Mesendoderm (in vitro differentiated cells): ENCODE results near the gene DENND4A.
A peak's percentile ranks its signal among the peaks of the same experiment; 100 is the strongest.

Source experiments
- DNase-seq: peaks from one replicate; pipeline ENCODE4 v3.0.0; 2013
- H2AK5ac ChIP-seq: 2 replicates; pipeline ENCODE4 v1.6.1; 2013; ENCODE audit warnings: low read length, inconsistent platforms
- H2BK120ac ChIP-seq: 2 replicates; pipeline ENCODE4 v1.6.1; 2013; ENCODE audit warnings: low read depth, mild to moderate bottlenecking, low read length, moderate library complexity, mixed read lengths
- H2BK15ac ChIP-seq: replicated peaks from 2 replicates; pipeline ENCODE4 v1.6.1; 2013; ENCODE audit warnings: low read depth, mild to moderate bottlenecking, moderate library complexity
- H2BK5ac ChIP-seq: 2 replicates; pipeline ENCODE4 v1.6.1; 2013; ENCODE audit warnings: low read length, inconsistent platforms
- H3K18ac ChIP-seq: 2 replicates; pipeline ENCODE4 v1.6.1; 2013; ENCODE audit warnings: mild to moderate bottlenecking, low read length, mixed read lengths
- H3K23ac ChIP-seq: one replicate; pipeline ENCODE4 v1.6.1; 2013; ENCODE audit warnings: low read length
- H3K27ac ChIP-seq: 2 replicates; pipeline ENCODE4 v1.5.1; 2013; ENCODE audit warnings: low read depth, mild to moderate bottlenecking, inconsistent platforms, low read length, moderate library complexity
- H3K27me3 ChIP-seq: 2 replicates; pipeline ENCODE4 v1.6.1; 2013; ENCODE audit warnings: low read length, control low read depth, mild to moderate bottlenecking, inconsistent platforms; ENCODE audit not compliant: insufficient read depth, poor library complexity
- H3K36me3 ChIP-seq: 2 replicates; pipeline ENCODE4 v1.6.1; 2013; ENCODE audit warnings: low read length, inconsistent platforms; ENCODE audit not compliant: control insufficient read depth, insufficient read depth
- H3K4ac ChIP-seq: one replicate; pipeline ENCODE4 v1.6.1; 2013; ENCODE audit warnings: low read depth, mild to moderate bottlenecking, low read length, moderate library complexity
- H3K4me1 ChIP-seq: 2 replicates; pipeline ENCODE4 v1.6.1; 2013; ENCODE audit warnings: low read depth, low read length, inconsistent platforms; ENCODE audit not compliant: control insufficient read depth
- H3K4me2 ChIP-seq: 2 replicates; pipeline ENCODE4 v1.6.1; 2013; ENCODE audit warnings: low read length
- H3K4me3 ChIP-seq: 2 replicates; pipeline ENCODE4 v1.5.1; 2013; ENCODE audit warnings: mild to moderate bottlenecking, low read length
- H3K56ac ChIP-seq: one replicate; pipeline ENCODE4 v1.6.1; 2013; ENCODE audit warnings: low read length
- H3K79me1 ChIP-seq: 2 replicates; pipeline ENCODE4 v1.6.1; 2013; ENCODE audit warnings: low read length, inconsistent platforms
- H3K79me2 ChIP-seq: 2 replicates; pipeline ENCODE4 v1.6.1; 2013; ENCODE audit warnings: mild to moderate bottlenecking, low read length; ENCODE audit not compliant: control insufficient read depth, insufficient read depth
- H3K9ac ChIP-seq: 2 replicates; pipeline ENCODE4 v1.6.1; 2013; ENCODE audit warnings: low read length, inconsistent platforms
- H4K5ac ChIP-seq: one replicate; pipeline ENCODE4 v1.6.1; 2013; ENCODE audit warnings: low read length
- H4K8ac ChIP-seq: one replicate; pipeline ENCODE4 v1.6.1; 2013; ENCODE audit warnings: low read depth, mild to moderate bottlenecking, control low read depth, low read length, moderate library complexity
- WGBS: extraction: QIAGEN DNeasy Blood & Tissue Kit; methylation state at CpG from one replicate; pipeline ENCODE4 v1.1.7; 2013; ENCODE audit warnings: low lambda C conversion rate, missing lambda C conversion rate; ENCODE audit not compliant: insufficient coverage; ENCODE audit errors: extremely low coverage; 5-methylcytosine and 5-hydroxymethylcytosine counted together

The DENND4A gene

GRCh38 chr15:65645392-65645791 lies 146.7 kb downstream of the DENND4A start:
- no peak overlapping the region for H2BK120ac ChIP-seq

DNA sequence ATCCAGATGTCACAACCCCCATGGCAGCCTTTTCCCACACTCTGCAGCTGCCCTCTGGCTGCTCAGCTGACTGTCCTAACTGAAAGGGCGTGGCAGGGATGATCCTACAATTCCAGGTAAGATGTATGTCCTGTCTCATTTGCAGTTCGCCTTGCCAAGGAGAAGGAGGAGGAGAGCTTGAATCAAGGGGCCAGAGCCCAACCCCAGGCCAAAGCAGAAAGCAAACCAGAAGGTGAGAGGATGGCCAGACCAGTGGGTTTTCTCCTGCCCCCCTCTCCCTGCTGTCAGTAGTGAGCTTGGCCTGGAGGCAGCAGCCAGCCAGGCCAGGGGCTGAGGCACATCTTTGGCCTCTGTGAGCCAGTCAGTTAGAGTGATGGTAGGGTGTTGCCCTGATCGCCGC lies 147.8 kb downstream of the DENND4A start:
- no peaks in the 10 kb centered on the region for H3K79me2 ChIP-seq
- H3K27me3 ChIP-seq: no peaks in the 10 kb centered on the region
- peak overlapping the region; percentile 59 for H3K23ac ChIP-seq
- H2BK120ac ChIP-seq: no peak overlapping the region
- no peak overlapping the region for H2AK5ac ChIP-seq
- H2BK5ac ChIP-seq: no peak overlapping the region
- H3K79me1 ChIP-seq: no peaks in the 10 kb centered on the region
- no peak for DNase-seq
- H4K5ac ChIP-seq: no peak overlapping the region
- WGBS: no CpG with 5 or more reads among the region's 4 CpGs
- H3K36me3 ChIP-seq: no peaks in the 10 kb centered on the region
- H3K4me3 ChIP-seq: no peak overlapping the region
- no peak overlapping the region for H4K8ac ChIP-seq
- no peak overlapping the region for H3K9ac ChIP-seq
- no peak overlapping the region for H3K56ac ChIP-seq
- H2BK15ac ChIP-seq: no peak overlapping the region
- H3K18ac ChIP-seq: no peak overlapping the region
- no peak overlapping the region for H3K4ac ChIP-seq
- H3K27ac ChIP-seq: no peak overlapping the region
- H3K4me1 ChIP-seq: no peaks in the 10 kb centered on the region
- H3K4me2 ChIP-seq: no peak overlapping the region

More at GRCh38 chr15:65645392-65645791, 146.7 kb downstream of the DENND4A start:
- Histone ChIP-seq H4K5ac (no peak overlapping the region), H2BK5ac (no peak overlapping the region), H2BK15ac (no peak overlapping the region), H3K18ac (no peak overlapping the region), H2AK5ac (no peak overlapping the region), H3K4me2 (no peak overlapping the region), H3K4me1 (no peaks in the 10 kb centered on the region), H3K79me2 (no peaks in the 10 kb centered on the region), H4K8ac (no peak overlapping the region), H3K79me1 (no peaks in the 10 kb centered on the region), H3K36me3 (no peaks in the 10 kb centered on the region), H3K23ac (no peak overlapping the region), H3K27me3 (no peaks in the 10 kb centered on the region), H3K27ac (no peak overlapping the region), H3K56ac (no peak overlapping the region), H3K4ac (no peak overlapping the region), H3K9ac (no peak overlapping the region), H3K4me3 (no peak overlapping the region)
- WGBS: no CpG with 5 or more reads among the region's 4 CpGs
- no peak for DNase-seq

DNA sequence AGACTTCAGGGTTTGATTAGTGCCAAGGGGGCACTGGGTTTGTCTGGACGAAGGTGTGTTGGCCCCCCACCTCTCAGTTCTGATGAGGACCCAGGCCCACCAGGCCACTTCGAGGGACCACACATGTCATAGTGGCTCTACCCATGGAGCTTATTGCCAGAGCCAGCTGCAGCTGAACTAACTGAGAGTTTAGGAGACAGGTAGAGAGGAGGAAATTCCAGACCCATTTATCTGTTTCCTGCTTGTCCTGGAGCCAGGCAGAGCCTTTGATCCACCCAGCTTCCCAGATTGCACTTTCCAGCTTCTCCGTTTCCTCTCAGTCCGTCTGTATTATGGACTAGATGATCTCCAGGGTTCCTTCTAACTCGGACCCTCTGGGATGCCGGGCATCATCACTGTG lies 149.5 kb downstream of the DENND4A start:
- H4K8ac ChIP-seq: no peak overlapping the region
- H3K56ac ChIP-seq: no peak overlapping the region
- no peak overlapping the region for H3K4me3 ChIP-seq
- no peak overlapping the region for H2BK120ac ChIP-seq
- no peak overlapping the region for H3K4me2 ChIP-seq
- no peak overlapping the region for H3K9ac ChIP-seq
- H3K23ac ChIP-seq: no peak overlapping the region
- no peaks in the 10 kb centered on the region for H3K79me1 ChIP-seq
- DNase-seq: no peak
- no peak overlapping the region for H4K5ac ChIP-seq
- H3K18ac ChIP-seq: no peak overlapping the region
- no peak overlapping the region for H3K4ac ChIP-seq
- no CpG with 5 or more reads among the region's 6 CpGs for WGBS
- no peak overlapping the region for H3K27ac ChIP-seq
- no peaks in the 10 kb centered on the region for H3K36me3 ChIP-seq
- no peak overlapping the region for H2BK15ac ChIP-seq
- no peaks in the 10 kb centered on the region for H3K27me3 ChIP-seq
- H3K79me2 ChIP-seq: no peaks in the 10 kb centered on the region
- H3K4me1 ChIP-seq: no peaks in the 10 kb centered on the region
- no peak overlapping the region for H2BK5ac ChIP-seq
- H2AK5ac ChIP-seq: no peak overlapping the region

GRCh38 chr15:65641768-65642475 lies 150.2 kb downstream of the DENND4A start:
- no peak overlapping the region for H3K4me2 ChIP-seq
- no peak overlapping the region for H3K27ac ChIP-seq
- no peak overlapping the region for H3K9ac ChIP-seq
- H3K23ac ChIP-seq: no peak overlapping the region
- DNase-seq: peak; percentile 28
- H4K8ac ChIP-seq: no peak overlapping the region
- no peaks in the 10 kb centered on the region for H3K79me2 ChIP-seq
- H2AK5ac ChIP-seq: no peak overlapping the region
- H2BK5ac ChIP-seq: no peak overlapping the region
- no peak overlapping the region for H3K4ac ChIP-seq
- H3K27me3 ChIP-seq: no peaks in the 10 kb centered on the region
- no CpG with 5 or more reads among the region's 6 CpGs for WGBS
- no peak overlapping the region for H3K56ac ChIP-seq
- H3K4me3 ChIP-seq: no peak overlapping the region
- H4K5ac ChIP-seq: no peak overlapping the region
- no peaks in the 10 kb centered on the region for H3K36me3 ChIP-seq
- no peak overlapping the region for H2BK15ac ChIP-seq
- H3K18ac ChIP-seq: no peak overlapping the region
- H2BK120ac ChIP-seq: no peak overlapping the region
- H3K4me1 ChIP-seq: no peaks in the 10 kb centered on the region
- no peaks in the 10 kb centered on the region for H3K79me1 ChIP-seq

- Histone ChIP-seq H3K18ac (no peak overlapping the region), H3K23ac (no peak overlapping the region), H3K4me3 (no peak overlapping the region), H4K8ac (no peak overlapping the region), H3K79me1 (no peaks in the 10 kb centered on the region), H4K5ac (no peak overlapping the region), H3K4ac (no peak overlapping the region), H3K4me2 (no peak overlapping the region), H3K56ac (no peak overlapping the region), H3K9ac (no peak overlapping the region), H3K27ac (no peak overlapping the region), H3K79me2 (no peaks in the 10 kb centered on the region), H3K36me3 (no peaks in the 10 kb centered on the region), H3K4me1 (no peaks in the 10 kb centered on the region), H2BK120ac (no peak overlapping the region), H2AK5ac (no peak overlapping the region), H2BK15ac (no peak overlapping the region), H3K27me3 (no peaks in the 10 kb centered on the region), H2BK5ac (no peak overlapping the region)
- no CpG with 5 or more reads among the region's 6 CpGs for WGBS
- no peak for DNase-seq
Observed at GRCh38 chr15:65639509-65639908, 152.6 kb downstream of the DENND4A start.

DNA sequence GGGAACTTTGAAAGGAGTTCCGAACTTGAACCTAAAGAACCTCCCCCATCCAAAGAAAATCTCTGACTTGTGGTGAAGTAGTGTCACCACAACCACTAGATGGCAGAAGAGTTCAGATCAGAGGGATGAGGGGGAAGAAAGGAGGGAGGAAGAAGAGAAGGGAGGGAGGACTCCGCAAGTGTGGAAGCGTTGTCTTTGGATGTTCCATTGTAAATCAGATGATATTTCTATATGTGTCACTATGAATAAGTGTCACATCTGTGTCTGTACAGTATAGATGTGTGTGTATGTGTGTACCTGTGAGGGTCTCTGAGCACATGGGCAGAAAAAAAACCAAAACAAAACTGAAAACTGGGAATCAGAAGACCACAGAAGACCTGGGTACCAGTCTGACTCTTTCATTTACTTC lies 153.4 kb downstream of the DENND4A start:
- Histone ChIP-seq H3K56ac (peak overlapping the region; percentile 17), H3K4ac (no peak overlapping the region), H2BK120ac (no peak overlapping the region), H3K23ac (no peak overlapping the region), H3K79me2 (no peaks in the 10 kb centered on the region), H3K18ac (no peak overlapping the region), H3K27me3 (no peaks in the 10 kb centered on the region), H2BK15ac (no peak overlapping the region), H3K36me3 (no peaks in the 10 kb centered on the region), H4K8ac (no peak overlapping the region), H4K5ac (no peak overlapping the region), H2AK5ac (no peak overlapping the region), H3K27ac (no peak overlapping the region), H3K4me2 (no peak overlapping the region), H3K4me3 (no peak overlapping the region), H3K4me1 (no peaks in the 10 kb centered on the region), H2BK5ac (no peak overlapping the region), H3K79me1 (no peaks in the 10 kb centered on the region), H3K9ac (no peak overlapping the region)
- peak; percentile 87 for DNase-seq
- no CpG with 5 or more reads among the region's 3 CpGs for WGBS
